HG03039 (cell line): ENCODE results near the gene LPCAT1.
A peak's percentile ranks its signal among the peaks of the same experiment; 100 is the strongest.
"Not testable (repeated sequence)": the region's sequence is repeated elsewhere in the genome, so short reads cannot be mapped to it uniquely, and the experiment has no call there.

Experiments used
- ATAC-seq: cut with Tn5 transposase; IDR thresholded peaks from one replicate; pipeline ENCODE4 v1.9.1; 2021; ENCODE audit warnings: mild to moderate bottlenecking, moderate library complexity; ENCODE audit not compliant: unreplicated experiment

LPCAT1 gene

GRCh38 chr5:1523480-1523792 is 324 bp downstream of the LPCAT1 start:
- peak; percentile 30 for ATAC-seq

- ATAC-seq = no peak
These were observed 920 bp downstream of the LPCAT1 start for GRCh38 chr5:1522601-1523479.

DNA sequence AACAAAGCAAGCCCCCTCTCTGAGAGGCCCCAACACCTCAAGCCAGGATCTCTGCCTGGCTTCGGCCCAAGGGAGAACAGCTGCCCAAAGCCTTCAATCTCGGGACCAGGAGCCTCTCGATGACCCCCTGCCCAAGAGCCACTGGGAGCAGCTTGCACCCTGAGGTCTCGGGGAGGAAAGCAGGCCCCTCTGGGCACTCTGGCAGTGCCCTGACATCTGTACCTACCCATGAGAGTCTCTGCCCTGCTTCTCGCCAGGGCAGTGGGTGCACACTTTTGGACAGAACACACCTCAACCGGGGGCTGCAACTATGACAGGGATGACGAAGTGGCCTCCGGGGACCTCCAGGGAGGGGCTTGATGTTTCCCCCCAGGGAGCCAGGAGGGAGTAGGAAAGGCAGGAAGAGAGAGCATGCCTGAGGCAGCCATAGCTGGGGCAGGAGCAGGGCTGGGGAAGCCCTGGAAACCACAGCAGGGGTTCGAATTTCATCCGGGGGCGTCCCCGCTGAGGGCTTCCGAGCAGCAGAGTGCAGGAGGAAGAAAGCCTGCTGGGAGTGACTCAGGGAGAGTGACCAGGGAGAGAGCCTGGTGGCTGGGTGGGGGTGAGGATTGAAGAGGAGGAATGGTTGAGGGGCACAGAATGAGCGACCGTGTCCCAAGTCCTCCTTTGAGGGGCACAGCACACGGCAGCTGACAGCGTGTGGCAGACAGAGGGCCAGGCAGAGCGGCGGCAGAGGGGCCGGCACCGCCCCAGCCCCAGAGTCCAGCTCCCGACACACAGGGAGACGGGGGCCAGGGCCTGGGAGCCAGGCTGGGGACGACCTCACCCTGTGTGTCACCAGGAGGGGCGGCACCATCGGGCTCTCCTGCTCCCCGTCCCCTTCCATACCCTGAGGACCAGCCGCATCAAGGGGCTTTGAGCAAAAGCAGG is 1.8 kb downstream of the LPCAT1 start:
- ATAC-seq = no peak

DNA sequence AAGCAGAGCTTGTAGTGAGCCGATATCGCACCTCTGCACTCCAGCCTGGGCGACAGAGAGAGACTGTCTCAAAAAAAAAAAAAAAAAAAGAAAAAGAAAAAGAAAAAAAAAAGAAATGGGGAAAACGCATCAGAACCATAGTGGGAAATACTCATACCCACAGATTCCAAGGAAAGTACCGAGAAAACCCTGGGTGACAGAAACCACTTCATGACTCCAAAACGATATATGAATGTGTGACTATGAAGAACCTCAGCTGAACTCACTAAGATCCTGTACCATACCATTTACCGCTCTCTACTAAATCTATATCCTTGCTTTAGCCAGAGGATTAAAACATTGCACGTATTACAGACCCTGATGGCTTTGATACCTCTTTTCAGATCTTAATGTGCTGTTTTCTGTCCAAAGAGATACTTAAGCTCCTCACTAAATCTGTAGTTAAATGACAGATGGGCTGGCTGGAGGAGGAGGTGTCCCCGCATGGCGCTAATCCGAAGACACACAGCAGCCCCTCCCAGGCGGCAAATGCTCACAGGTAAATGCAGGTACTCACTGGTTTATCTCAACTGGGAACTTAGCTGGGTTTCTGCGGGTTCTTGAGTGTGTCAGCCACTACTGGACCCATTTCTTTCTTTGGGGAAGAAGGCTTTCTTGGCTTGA is 2.8 kb downstream of the LPCAT1 start:
- no peak for ATAC-seq

DNA sequence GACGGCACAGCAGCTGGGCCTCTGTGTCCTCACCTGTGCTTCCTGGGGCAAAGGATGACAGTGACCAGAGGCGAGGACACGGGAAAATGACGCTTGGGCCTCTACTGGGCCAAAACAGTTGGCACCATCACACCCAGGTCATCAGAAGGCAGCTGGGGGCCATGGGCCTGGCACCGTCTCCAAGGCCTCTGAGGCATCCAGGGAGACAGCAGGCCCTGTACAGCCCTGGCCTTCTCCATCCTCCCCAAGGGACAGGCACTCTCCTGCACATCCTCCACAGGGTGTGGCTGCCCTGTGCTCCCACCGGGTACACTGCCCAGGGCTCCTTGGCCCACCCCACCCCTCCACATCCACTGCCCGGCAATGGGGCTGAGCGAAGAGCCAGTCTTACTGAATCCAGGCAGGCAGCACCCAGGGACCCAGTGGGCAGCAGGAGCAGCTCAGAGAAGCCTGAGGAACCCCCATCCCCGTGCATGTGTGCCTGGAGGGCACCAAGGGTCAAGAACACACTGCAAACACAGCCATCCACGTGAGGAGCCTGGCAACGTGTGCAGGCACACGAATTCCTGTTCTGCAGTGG is 4.0 kb downstream of the LPCAT1 start:
- ATAC-seq = no peak

GRCh38 chr5:1517838-1518237 is 5.9 kb downstream of the LPCAT1 start:
- ATAC-seq = no peak

DNA sequence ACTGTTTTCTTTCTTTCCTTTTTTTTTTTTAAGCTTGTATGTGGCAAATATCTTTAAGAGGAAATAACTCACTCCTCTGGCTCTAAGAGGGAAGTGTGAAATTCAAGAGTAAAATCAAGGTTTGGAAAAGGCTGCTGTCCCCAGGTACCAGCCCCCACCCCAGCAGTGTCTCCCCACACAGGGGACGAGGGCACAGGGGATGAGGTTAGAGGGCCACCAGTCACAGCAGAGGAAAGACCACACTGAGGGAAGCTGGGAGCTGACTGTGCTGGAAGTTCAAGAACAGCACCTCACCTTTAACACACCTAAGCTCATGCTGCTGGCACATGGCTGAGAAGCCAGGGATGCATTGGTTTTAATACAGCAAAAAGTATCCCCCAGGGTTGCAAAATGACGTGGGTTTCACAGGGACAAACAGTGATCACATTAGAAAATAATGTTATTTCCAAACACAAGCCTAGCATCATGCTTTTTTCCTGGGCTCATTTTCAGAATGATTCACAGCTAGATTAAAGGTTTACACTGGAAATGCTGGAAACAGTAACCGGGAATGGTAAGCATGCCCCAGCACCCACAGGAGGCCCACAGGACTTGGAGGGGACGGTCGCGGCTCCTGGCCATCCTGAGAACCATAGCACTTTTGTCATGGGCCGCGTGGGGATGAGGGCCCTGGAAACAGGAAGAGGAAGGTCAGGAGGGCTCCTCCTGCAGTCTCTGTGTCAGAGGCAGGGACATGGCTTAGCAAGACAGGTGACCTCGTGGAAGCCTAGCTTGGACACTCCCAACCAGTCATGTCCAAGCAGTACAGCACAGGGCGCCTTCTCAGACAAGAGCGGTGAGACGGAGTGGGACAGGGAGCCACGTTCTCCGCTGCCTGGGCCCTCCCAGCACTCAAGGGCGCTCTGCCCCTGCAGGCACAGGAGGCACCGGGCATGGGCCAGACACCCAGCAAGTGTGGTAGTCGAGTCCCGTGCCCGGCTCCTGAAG is 6.9 kb downstream of the LPCAT1 start:
- no peak for ATAC-seq

DNA sequence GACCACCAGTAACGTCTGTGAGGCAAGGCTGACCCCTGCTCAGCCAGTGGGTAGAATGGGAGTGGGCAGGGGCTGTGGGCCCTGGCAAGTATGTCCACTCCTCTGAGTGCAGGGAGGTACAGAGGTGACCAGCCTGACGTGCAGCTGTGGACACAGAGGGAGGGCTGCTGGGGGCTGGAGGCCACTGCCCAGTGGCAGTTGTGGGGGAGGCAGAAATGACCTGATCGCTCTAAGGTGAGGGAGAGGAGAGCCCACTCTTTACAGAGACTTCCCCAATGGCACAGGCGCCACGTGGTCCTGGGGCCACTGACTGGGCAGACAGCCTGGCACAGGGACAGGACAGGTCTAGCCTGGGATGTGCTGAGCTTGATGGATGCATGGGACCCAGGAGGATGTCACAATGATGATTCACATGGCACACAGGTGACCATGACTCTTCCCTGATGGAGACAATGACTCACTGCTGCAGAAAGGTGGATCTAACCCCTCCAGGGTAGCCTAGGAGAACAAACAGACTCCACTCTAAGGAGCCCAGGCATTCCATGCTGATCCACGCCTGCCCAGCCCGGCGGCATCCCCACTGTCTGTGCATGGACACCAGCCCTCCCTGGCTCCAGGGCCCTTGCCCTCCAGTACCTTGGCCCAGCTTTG is 7.7 kb downstream of the LPCAT1 start:
- ATAC-seq = no peak

DNA sequence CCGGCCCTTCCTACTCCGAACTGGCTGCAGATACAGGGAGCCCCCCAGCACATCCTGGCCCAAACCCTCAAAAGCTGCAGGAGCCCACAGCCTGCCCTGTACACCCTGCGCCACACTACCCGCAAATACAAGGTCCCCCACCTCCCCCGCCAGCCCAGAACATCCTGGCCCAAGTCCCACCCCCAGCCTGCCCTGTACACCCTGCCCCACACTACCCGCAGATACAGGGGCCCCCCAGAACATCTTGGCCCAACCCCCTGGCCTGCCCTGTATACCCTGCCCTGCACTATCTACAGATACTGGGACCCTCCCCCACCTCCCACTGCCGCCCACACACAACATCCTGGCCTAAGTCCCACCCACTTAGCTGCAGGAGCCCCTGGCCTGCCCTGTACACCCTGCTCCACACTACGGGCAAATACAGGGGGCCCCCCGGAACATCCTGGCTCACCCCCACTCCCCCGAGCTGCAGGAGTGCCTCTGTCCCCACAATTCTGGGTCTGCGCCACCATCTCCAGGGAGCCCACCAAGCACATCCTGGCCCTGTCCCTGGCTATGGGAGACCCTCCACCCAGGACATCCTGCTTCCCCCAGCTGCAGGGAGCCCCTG is 8.3 kb downstream of the LPCAT1 start:
- ATAC-seq = no peak

DNA sequence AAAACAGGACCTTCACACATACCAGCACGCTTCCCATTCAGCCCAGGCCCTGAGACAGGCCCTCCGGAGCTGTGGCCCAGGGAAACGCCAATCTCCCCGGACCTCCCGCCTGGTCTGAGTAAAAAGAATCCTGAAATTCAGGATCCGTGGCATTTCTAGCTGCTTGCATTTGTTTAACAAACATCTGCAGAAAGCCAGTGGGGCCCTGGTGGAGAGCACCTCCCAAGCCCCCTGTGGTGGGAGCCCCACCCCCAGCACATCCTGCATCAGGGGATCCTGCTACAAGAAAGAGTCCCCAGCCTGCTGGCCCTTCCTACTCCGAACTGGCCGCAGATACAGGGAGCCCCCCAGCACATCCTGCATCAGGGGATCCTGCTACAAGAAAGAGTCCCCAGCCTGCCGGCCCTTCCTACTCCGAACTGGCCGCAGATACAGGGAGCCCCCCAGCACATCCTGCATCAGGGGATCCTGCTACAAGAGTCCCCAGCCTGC is 8.9 kb downstream of the LPCAT1 start:
- not testable (repeated sequence) for ATAC-seq

- no peak for ATAC-seq
These were observed 9.5 kb downstream of the LPCAT1 start for GRCh38 chr5:1514027-1514818.

DNA sequence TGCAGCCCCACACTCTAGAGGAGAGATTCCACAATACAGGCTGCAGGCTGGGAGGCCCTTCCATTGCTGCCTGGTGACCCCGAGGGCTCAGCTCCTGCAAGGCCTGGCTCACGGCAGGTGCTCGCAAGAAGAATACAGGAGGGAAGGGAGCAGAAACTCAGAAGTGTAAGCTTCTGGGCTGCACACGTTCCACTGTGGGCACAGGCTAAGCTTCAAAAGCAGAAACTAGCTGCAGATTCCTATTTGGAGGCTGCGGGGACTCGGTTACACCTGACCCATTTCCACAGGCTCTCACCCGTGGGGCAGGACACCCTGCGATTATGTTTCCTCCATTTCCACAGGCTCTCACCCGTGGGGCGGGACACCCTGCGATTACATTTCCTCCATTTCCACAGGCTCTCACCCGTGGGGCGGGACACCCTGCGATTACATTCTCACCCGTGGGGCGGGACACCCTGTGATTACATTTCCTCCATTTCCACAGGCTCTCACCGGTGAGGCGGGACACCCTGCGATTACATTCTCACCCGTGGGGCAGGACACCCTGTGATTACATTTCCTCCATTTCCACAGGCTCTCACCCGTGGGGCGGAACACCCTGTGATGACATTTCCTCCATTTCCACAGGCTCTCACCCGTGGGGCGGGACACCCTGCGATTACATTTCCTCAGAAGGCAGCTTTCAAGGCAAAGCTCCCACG is 10.3 kb downstream of the LPCAT1 start:
- ATAC-seq = no peak

DNA sequence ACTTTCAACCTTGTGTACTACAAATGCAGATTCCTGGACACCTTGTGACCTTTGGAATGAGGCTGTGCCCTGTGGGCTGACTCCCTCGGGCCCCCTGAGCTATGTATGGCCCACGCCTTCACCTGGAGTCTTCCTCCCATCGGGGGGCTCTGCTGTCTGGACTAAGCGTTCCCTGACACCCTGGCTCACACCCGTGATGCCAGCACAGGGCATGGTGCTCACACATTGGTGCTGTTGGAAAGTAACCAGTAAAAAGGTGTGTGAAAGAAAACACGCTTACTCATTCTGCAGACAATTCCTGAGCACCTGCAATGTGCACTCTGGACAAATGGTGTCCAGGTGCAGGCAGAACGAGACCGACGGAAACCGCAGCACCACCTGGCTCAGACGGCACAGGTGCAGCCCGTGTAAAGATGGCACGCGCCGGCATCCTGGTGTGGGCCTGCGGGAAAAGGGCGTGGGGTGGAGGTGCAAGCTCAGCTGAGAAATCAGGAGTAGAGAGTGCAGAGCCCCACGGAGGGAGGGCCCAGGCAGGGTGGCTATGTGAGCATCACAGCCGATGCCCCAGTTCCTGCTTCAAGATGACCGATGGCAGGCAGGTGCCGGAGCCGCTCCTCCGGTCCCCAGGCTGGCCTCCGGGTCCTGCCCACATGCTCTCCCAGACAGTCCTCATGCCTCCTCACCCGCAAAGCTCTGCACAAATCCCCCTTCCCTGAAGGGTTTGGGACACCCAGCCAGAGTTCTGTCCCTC is 11.0 kb downstream of the LPCAT1 start:
- ATAC-seq = no peak

GRCh38 chr5:1511651-1512540 is 11.9 kb downstream of the LPCAT1 start:
- no peak for ATAC-seq

GRCh38 chr5:1511048-1511447 is 12.7 kb downstream of the LPCAT1 start:
- no peak for ATAC-seq

- ATAC-seq = no peak
These were observed 13.1 kb downstream of the LPCAT1 start for GRCh38 chr5:1510631-1511030.
